ENCODE measurements around the gene CACNA2D1. TPM values are rescaled to one million over a fixed set of nuclear protein-coding genes. Genes with fewer than 3 reads are reported as not detected.

The CACNA2D1 gene
- total RNA-seq, 4 donors from 2014 or later, result 34.4 to 128 (median 67.9) TPM

DNA sequence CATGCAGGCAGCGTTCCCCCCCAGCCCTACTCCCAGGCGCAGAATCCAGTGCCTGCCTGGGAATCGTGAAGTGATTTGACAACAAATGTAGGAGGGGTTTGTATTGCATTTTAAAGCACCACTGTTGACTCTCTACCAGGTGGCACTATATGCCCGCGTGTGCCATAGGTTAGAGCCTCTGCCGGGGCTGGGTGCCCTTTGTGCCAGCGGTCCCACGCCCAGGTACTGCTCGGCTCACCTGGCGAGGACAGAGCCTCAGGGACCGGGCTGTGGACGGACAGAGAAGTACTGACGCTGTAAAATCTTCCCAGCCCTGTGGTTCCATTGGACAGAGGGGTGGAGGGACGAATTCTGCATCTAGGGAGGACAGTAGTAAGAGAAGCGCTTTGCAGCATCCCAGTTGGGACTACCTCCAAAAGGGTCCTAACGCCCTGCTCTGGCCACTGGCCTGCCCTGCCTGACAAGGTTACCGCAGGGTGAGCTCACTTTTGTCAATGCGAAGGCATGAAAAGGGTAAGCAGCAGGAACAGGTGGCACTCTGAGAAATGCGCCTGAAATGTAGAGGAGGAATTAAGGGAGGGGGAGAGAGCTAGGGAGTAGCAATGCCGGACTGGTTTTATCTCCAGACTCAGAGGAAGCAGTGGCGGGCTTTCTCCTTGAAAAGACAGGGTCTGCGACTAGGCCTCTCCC lies 788 bp upstream of the CACNA2D1 start:
- peak overlapping the region; percentile 32 to 77 (median 36) for H3K4me3 ChIP-seq (replicated peaks in 1 of 3)
- intact Hi-C loops (cut with DNase I), result no loop called here
- peak in 1 of 2 donors; percentile 55 for DNase-seq
- peak overlapping the region; percentile 85 to 96 (median 93) for H3K27ac ChIP-seq
- H3K9me3 ChIP-seq, result no peaks in the 10 kb centered on the region
- no peaks in the 10 kb centered on the region for H3K27me3 ChIP-seq
- WGBS, 2 donors, result 17 to 33% methylated on average over 18 to 21 of the region's 22 CpGs
- no peaks in the 10 kb centered on the region for H3K36me3 ChIP-seq
- TF ChIP-seq, protein P1, sequence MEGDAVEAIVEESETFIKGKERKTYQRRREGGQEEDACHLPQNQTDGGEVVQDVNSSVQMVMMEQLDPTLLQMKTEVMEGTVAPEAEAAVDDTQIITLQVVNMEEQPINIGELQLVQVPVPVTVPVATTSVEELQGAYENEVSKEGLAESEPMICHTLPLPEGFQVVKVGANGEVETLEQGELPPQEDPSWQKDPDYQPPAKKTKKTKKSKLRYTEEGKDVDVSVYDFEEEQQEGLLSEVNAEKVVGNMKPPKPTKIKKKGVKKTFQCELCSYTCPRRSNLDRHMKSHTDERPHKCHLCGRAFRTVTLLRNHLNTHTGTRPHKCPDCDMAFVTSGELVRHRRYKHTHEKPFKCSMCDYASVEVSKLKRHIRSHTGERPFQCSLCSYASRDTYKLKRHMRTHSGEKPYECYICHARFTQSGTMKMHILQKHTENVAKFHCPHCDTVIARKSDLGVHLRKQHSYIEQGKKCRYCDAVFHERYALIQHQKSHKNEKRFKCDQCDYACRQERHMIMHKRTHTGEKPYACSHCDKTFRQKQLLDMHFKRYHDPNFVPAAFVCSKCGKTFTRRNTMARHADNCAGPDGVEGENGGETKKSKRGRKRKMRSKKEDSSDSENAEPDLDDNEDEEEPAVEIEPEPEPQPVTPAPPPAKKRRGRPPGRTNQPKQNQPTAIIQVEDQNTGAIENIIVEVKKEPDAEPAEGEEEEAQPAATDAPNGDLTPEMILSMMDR (IDR thresholded peaks at IDR 0.05), result peak in 2 of 6 experiments; percentile 0 to 15
- TF ChIP-seq POLR2A (IDR thresholded peaks at IDR 0.05), result no peak
- H3K4me1 ChIP-seq, result peaks cover 4 to 7% of the 10 kb centered on the region in 2 donors

DNA sequence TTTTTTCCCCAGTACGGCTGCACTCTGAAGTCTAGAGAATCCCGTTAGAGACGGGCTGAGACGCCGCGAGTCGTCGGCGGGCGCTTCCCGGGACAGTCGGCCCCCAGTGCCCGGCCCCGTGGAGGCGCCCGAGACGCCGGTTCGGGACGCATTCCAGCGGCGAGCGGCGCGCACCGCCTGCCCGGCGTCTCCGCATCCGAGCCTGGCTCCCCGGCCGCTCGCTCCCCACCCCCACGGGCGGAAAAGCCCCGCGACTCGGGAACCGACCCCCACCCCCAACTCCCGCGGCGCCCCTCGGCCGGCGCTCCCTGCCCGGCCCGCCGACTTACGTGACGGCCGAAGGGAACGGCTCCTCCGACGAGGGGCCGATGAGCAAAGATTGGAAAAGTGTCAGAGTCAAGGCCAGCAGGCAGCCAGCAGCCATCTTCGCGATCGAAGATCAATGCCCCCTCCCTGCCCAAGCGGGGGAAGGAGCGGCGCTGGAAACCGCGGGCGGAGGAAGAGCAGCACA lies 486 bp downstream of the CACNA2D1 start:
- H3K27ac ChIP-seq, result peak overlapping the region; percentile 85 to 96 (median 93)
- TF ChIP-seq, protein P1 (IDR thresholded peaks at IDR 0.05), result no peak
- TF ChIP-seq POLR2A (IDR thresholded peaks at IDR 0.05), result no peak
- intact Hi-C loops (cut with DNase I), result no loop called here
- H3K4me1 ChIP-seq, result peaks cover 4 to 7% of the 10 kb centered on the region in 2 donors
- 0 to 1% methylated on average over 2 to 17 of the region's 64 CpGs for WGBS, 2 donors
- H3K27me3 ChIP-seq, result no peaks in the 10 kb centered on the region
- H3K9me3 ChIP-seq, result no peaks in the 10 kb centered on the region
- no peaks in the 10 kb centered on the region for H3K36me3 ChIP-seq
- peak; percentile 58 for DNase-seq
- peak overlapping the region; percentile 77 to 91 (median 86) for H3K4me3 ChIP-seq (replicated peaks in 1 of 3)

DNA sequence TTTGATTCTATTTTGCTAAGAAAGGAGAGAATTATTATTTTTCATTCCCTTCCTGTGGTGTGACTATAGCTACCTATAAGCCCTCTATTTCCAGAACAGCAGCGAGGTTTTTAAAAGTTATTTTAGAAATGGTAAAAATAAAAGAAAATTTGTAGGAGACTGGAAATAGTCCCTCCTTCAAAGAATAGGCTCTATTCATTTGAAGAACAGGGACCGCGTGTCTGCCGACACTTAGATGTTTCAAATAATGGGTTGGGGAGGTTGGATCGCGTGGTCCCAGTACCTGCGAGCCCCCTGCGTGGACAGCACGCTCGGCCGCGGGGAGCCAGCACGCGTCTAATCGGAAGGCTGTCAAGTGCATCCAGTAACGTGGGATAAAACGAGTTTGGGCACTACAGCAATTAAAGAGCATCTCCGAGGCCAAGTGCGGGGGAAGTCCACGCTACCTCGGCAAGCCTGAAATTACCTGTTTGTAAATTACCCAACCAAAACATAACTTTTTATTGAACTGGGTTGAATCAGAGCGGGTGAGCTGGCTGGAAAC lies 1.0 kb downstream of the CACNA2D1 start:
- Histone ChIP-seq H3K4me1 (peaks cover 4 to 7% of the 10 kb centered on the region in 2 donors), H3K4me3 (replicated peaks in 1 of 3) (peak overlapping the region; percentile 77 to 91 (median 86)), H3K27ac (peak overlapping the region; percentile 85 to 96 (median 93)), H3K9me3 (no peaks in the 10 kb centered on the region), H3K36me3 (no peaks in the 10 kb centered on the region), H3K27me3 (no peaks in the 10 kb centered on the region)
- 4 to 7% methylated on average over 22 of the region's 22 CpGs for WGBS, 2 donors
- TF ChIP-seq, protein P1 (IDR thresholded peaks at IDR 0.05), result no peak
- TF ChIP-seq POLR2A (IDR thresholded peaks at IDR 0.05), result no peak
- intact Hi-C loops (cut with DNase I), result no loop called here
- DNase-seq, result peak; percentile 50 to 62

DNA sequence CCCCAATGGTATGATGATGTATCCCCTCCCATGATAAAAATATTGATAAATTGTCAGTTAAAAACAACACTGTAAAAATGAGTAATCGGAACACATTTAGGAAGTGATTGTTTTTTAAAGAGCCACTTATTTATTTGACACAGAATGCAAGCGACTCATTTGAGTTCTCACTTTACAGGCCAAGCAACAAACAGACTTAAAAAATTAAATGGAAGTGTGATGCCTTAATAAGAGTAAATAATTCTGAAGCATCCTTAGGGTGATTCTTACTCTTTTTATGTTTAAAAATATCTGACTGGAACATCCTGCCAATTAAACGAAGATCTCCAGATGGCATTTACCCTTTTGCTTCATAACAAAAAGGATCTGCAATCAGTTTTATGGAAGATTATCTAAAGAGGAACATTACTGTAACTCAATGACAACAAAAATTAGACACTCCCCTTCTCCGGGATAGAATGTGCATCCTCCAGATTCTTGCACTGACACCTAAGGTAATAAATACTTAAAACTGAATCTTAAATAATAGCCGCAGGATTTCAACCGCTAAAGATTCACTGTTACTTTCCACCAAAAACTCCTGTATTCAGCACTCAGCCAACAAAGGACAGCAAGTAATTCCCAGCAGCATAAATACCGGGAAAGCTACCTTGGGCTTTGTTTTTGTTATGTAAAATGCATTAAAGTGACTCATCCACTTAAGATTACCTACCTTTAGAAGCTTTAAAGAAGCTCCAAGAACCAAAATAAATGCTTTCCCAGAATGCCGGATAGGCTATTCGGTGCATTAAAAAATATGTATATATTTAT lies 1.7 kb downstream of the CACNA2D1 start:
- Histone ChIP-seq H3K9me3 (no peaks in the 10 kb centered on the region), H3K27me3 (no peaks in the 10 kb centered on the region), H3K27ac (peak overlapping the region in 1 of 3 donors; percentile 96), H3K4me3 (replicated peaks in 1 of 3) (peak overlapping the region in 1 of 3 donors; percentile 77), H3K36me3 (no peaks in the 10 kb centered on the region), H3K4me1 (peaks cover 4 to 7% of the 10 kb centered on the region in 2 donors)
- 61 to 68% methylated on average over 9 of the region's 9 CpGs for WGBS, 2 donors
- intact Hi-C loops (cut with DNase I), result no loop called here
- TF ChIP-seq, protein P1 (IDR thresholded peaks at IDR 0.05), result no peak
- TF ChIP-seq POLR2A (IDR thresholded peaks at IDR 0.05), result no peak
- no peak for DNase-seq
